ENCODE data around the gene TTC28. TPM values are rescaled to one million over a fixed set of nuclear protein-coding genes. Genes with fewer than 3 reads are reported as not detected.

Gene TTC28
- total and polyA plus RNA-seq, 10 of the 15 experiments (the other 5 are each of a cell fraction or from before 2014, with no cell fraction given), result 0.15 to 8.4 (median 1.4) TPM

DNA sequence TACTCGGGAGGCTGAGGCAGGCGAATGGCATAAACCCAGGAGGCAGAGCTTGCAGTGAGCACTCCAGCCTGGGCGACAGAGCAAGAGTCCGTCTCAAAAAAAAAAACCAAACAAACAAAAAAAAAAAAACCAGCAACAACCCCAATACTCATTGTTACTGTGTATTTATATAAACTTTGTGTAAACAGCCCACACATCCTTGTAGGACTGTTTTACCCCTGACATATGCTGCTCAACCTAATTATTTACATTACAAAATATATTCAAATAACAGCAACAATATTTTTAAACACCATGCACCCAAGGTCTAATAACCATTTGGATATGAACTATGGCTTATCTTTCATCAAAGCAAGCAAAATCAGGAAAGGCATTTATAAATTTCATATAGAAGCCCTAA lies 284.1 kb downstream of the TTC28 start (continued):
- TF ChIP-seq, protein P1, sequence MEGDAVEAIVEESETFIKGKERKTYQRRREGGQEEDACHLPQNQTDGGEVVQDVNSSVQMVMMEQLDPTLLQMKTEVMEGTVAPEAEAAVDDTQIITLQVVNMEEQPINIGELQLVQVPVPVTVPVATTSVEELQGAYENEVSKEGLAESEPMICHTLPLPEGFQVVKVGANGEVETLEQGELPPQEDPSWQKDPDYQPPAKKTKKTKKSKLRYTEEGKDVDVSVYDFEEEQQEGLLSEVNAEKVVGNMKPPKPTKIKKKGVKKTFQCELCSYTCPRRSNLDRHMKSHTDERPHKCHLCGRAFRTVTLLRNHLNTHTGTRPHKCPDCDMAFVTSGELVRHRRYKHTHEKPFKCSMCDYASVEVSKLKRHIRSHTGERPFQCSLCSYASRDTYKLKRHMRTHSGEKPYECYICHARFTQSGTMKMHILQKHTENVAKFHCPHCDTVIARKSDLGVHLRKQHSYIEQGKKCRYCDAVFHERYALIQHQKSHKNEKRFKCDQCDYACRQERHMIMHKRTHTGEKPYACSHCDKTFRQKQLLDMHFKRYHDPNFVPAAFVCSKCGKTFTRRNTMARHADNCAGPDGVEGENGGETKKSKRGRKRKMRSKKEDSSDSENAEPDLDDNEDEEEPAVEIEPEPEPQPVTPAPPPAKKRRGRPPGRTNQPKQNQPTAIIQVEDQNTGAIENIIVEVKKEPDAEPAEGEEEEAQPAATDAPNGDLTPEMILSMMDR (IDR thresholded peaks at IDR 0.05 in 2 of 3, conservative IDR thresholded peaks at IDR 0.05 in 1 of 3; ENCODE audit: control insufficient read depth in 2 of 3, extremely low read depth in 1 of 3, insufficient read depth in 1 of 3, low read depth in 3 of 3, low read length in 3 of 3), result no peak
- no peak for TF ChIP-seq TARDBP (IDR thresholded peaks at IDR 0.05; ENCODE audit: borderline replicate concordance)
- TF ChIP-seq STAT1 (conservative IDR thresholded peaks at IDR 0.05), result no peak

DNA sequence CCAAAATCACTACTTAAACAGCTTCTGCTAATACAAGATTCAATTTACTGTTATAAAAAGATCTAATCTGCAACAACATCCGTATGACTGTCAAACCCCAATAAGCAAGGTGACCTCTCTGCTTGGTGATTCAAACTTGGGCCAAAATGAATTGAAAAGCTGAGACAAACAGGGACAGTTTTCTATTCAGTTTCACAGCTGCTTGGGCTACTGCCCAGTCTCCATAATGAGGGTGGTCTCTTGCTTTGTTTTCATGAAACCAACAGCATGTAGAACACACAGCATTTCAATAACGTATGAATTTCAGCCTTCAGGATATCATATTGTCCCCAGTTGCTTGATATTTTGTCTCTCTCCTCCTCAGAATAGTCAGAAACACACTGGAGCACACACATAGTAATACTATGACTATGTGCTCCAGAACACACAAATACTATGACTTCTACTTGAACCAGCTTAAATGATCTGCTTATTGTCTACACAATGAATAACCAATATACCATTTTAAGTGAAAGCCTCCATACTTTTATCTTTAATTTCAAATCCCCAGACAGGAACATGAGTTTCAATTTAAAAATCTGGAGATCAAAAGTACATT lies 285.0 kb downstream of the TTC28 start:
- intact Hi-C loops (cut with micrococcal nuclease; ENCODE audit: unreplicated experiment), result no loop called here
- TF ChIP-seq JUNB (IDR thresholded peaks at IDR 0.05) (no peak), CBX3 (IDR thresholded peaks at IDR 0.05; ENCODE audit: borderline replicate concordance, low read depth) (no peak), TBL1XR1 (IDR thresholded peaks at IDR 0.05; ENCODE audit: low read depth, low read length) (no peak), PML (IDR thresholded peaks at IDR 0.05; ENCODE audit: low read length) (no peak), HCFC1 (IDR thresholded peaks at IDR 0.05; ENCODE audit: low read length) (no peak), MEF2A (IDR thresholded peaks at IDR 0.05; ENCODE audit: insufficient read depth, low read depth, low read length) (no peak), CBFB (IDR thresholded peaks at IDR 0.05; ENCODE audit: low read depth) (no peak), KAT2A (conservative IDR thresholded peaks at IDR 0.05; ENCODE audit: control insufficient read depth, low read depth, low read length) (no peak), NRF1 (conservative IDR thresholded peaks at IDR 0.05; ENCODE audit: low read depth, low read length) (no peak), GABPA (IDR thresholded peaks at IDR 0.05; ENCODE audit: low read depth) (no peak), ETV6 (conservative IDR thresholded peaks at IDR 0.05 in 1 of 2, IDR thresholded peaks at IDR 0.05 in 1 of 2; ENCODE audit: borderline replicate concordance in 1 of 2, low read depth in 1 of 2) (no peak)
- TF ChIP-seq, protein P2, sequence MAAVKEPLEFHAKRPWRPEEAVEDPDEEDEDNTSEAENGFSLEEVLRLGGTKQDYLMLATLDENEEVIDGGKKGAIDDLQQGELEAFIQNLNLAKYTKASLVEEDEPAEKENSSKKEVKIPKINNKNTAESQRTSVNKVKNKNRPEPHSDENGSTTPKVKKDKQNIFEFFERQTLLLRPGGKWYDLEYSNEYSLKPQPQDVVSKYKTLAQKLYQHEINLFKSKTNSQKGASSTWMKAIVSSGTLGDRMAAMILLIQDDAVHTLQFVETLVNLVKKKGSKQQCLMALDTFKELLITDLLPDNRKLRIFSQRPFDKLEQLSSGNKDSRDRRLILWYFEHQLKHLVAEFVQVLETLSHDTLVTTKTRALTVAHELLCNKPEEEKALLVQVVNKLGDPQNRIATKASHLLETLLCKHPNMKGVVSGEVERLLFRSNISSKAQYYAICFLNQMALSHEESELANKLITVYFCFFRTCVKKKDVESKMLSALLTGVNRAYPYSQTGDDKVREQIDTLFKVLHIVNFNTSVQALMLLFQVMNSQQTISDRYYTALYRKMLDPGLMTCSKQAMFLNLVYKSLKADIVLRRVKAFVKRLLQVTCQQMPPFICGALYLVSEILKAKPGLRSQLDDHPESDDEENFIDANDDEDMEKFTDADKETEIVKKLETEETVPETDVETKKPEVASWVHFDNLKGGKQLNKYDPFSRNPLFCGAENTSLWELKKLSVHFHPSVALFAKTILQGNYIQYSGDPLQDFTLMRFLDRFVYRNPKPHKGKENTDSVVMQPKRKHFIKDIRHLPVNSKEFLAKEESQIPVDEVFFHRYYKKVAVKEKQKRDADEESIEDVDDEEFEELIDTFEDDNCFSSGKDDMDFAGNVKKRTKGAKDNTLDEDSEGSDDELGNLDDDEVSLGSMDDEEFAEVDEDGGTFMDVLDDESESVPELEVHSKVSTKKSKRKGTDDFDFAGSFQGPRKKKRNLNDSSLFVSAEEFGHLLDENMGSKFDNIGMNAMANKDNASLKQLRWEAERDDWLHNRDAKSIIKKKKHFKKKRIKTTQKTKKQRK (IDR thresholded peaks at IDR 0.05; ENCODE audit: low read depth, low read length), result no peak
- TF ChIP-seq, protein P3, sequence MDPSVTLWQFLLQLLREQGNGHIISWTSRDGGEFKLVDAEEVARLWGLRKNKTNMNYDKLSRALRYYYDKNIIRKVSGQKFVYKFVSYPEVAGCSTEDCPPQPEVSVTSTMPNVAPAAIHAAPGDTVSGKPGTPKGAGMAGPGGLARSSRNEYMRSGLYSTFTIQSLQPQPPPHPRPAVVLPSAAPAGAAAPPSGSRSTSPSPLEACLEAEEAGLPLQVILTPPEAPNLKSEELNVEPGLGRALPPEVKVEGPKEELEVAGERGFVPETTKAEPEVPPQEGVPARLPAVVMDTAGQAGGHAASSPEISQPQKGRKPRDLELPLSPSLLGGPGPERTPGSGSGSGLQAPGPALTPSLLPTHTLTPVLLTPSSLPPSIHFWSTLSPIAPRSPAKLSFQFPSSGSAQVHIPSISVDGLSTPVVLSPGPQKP (IDR thresholded peaks at IDR 0.05; ENCODE audit: low read depth, low read length), result no peak
- Histone ChIP-seq H3K9ac (ENCODE audit: control insufficient read depth, insufficient read depth, low read length) (no peak overlapping the region), H3K4me1 (ENCODE audit: control insufficient read depth, insufficient read depth, low read length) (no peaks in the 10 kb centered on the region), H3K9me3 (replicated peaks; ENCODE audit: control insufficient read depth, insufficient read depth, low read length) (no peaks in the 10 kb centered on the region), H4K20me1 (ENCODE audit: control insufficient read depth, insufficient read depth) (no peaks in the 10 kb centered on the region), H3K4me2 (ENCODE audit: control insufficient read depth, insufficient read depth) (no peak overlapping the region), H3K79me2 (ENCODE audit: control insufficient read depth, insufficient read depth, low read length) (no peaks in the 10 kb centered on the region), H3K27ac (ENCODE audit: control insufficient read depth, insufficient read depth) (no peak overlapping the region), H3K36me3 (ENCODE audit: control insufficient read depth in 2 of 2, insufficient read depth in 2 of 2, low read length in 1 of 2) (no peaks in the 10 kb centered on the region), H2AFZ (ENCODE audit: control insufficient read depth, low read depth, low read length) (no peak overlapping the region), H3K27me3 (replicated peaks in 1 of 2; ENCODE audit: control insufficient read depth in 2 of 2, insufficient read depth in 2 of 2, low read length in 1 of 2) (no peaks in the 10 kb centered on the region; a peak in 1 of 4 replicates), H3K4me3 (no peak overlapping the region)
- in situ Hi-C loops (cut with MboI), result no loop called here
- DNase-seq (ENCODE audit: low read depth, low spot score), result no peak
- ATAC-seq, result no peak
- RAD21 ChIA-PET (ENCODE audit: unreplicated experiment), result no interaction called here
- CTCF ChIA-PET, result no interaction called here
- WGBS (ENCODE audit: insufficient coverage, insufficient replicate concordance, low lambda C conversion rate, missing lambda C conversion rate), result 3% methylated on average over 2 of the region's 2 CpGs
- no peak for FAIRE-seq
- POLR2A ChIA-PET, result no interaction called here
- no TSS peak for BruUV-seq (replicated peaks)
- SMC1A ChIA-PET (ENCODE audit: uncharacterized antibody, unreplicated experiment), result no interaction called here

Data from GM12878 (cell line).